ENCODE measurements around the gene PRSS35.
"Not testable (repeated sequence)": the region's sequence is repeated elsewhere in the genome, so short reads cannot be mapped to it uniquely, and the experiment has no call there.

The PRSS35 gene

GRCh38 chr6:83479389-83479788, 32.9 kb upstream of the PRSS35 start:
- H3K36me3 ChIP-seq (ENCODE audit: control insufficient read depth, insufficient read depth, low read length): no peaks in the 10 kb centered on the region
- no peaks in the 10 kb centered on the region for H3K4me1 ChIP-seq (ENCODE audit: control insufficient read depth, insufficient read depth, low read length, poor library complexity, severe bottlenecking)
- no peak overlapping the region for H3K4me3 ChIP-seq (ENCODE audit: extremely low read depth, insufficient read depth, low read length, poor library complexity, severe bottlenecking)
- WGBS, 2 experiments (ENCODE audit: insufficient coverage in 2 of 2): 67 to 75% methylated on average over 1 of the region's 1 CpG
- no peaks in the 10 kb centered on the region for H3K9me3 ChIP-seq (ENCODE audit: control insufficient read depth, low read length)
- H3K27ac ChIP-seq (ENCODE audit: low read depth, low read length, severe bottlenecking): no peak overlapping the region

DNA sequence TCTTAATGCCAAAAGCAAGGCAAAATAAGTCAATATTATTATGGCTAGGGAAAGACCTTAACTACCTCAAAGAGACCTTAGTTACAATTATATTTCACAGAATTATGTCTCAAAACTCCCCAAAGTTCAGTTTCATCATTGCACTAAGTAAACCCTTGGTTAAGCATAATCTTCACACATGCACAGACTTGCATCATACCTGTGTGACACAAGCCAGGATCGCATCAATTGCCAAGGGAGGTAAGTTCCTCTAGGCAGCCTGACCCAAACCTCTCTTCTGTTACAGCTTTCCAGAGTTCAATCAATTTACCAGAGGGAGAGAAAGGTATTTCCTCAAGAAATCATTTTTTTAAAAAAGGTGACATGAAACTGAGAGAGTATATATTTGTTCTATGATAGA, 31.9 kb upstream of the PRSS35 start:
- no peaks in the 10 kb centered on the region for H3K9me3 ChIP-seq (ENCODE audit: control insufficient read depth, low read length)
- no peak overlapping the region for H3K4me3 ChIP-seq (ENCODE audit: extremely low read depth, insufficient read depth, low read length, poor library complexity, severe bottlenecking)
- H3K36me3 ChIP-seq (ENCODE audit: control insufficient read depth, insufficient read depth, low read length): no peaks in the 10 kb centered on the region
- no peaks in the 10 kb centered on the region for H3K4me1 ChIP-seq (ENCODE audit: control insufficient read depth, insufficient read depth, low read length, poor library complexity, severe bottlenecking)
- H3K27ac ChIP-seq (ENCODE audit: low read depth, low read length, severe bottlenecking): no peak overlapping the region
- no CpG with 5 or more reads among the region's 1 CpG for WGBS, 2 experiments (ENCODE audit: insufficient coverage in 2 of 2)

DNA sequence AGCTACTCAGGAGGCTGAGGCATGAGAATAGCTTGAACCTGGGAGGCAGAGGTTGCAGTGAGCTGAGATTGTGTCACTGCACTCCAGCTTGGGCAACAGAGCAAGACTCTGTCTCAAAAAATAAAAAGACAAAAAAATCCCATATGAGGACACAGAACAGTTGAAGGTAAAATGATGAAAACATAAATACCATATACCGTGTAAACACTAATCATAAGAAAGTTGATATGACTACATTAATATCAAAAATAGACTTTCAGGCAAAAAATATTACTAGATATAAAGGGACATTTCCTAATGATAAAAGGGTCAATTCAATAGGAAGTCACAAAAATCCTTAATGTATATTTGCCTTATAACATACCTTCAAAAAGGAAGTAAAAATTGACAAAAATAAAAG, 30.4 kb upstream of the PRSS35 start:
- H3K27ac ChIP-seq (ENCODE audit: low read depth, low read length, severe bottlenecking); H3K36me3 ChIP-seq (ENCODE audit: control insufficient read depth, insufficient read depth, low read length); H3K9me3 ChIP-seq (ENCODE audit: control insufficient read depth, low read length); H3K4me1 ChIP-seq (ENCODE audit: control insufficient read depth, insufficient read depth, low read length, poor library complexity, severe bottlenecking); H3K4me3 ChIP-seq (ENCODE audit: extremely low read depth, insufficient read depth, low read length, poor library complexity, severe bottlenecking): not testable (repeated sequence)
- WGBS, 2 experiments (ENCODE audit: insufficient coverage in 2 of 2): no CpG with 5 or more reads among the region's 1 CpG

DNA sequence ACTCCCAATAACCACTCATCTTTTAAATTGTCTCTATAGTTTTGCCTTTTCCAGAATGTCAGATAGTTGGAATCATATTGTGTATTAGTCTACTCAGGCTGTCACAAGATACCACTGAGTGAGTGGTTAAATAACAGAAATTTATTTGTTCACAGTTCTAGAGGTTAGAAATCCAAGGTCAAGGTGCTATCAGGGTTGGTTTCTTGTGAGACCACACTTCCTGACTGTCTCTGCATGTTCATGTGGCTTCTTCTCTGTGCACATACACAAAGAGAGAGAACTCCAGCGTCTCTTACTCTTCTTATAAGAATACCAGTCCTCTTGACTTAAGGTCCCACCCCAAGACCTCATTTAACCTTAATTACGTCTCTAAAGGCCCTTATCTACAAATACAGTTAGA, 23.9 kb upstream of the PRSS35 start:
- Histone ChIP-seq H3K4me3 (ENCODE audit: extremely low read depth, insufficient read depth, low read length, poor library complexity, severe bottlenecking) (no peak overlapping the region), H3K4me1 (ENCODE audit: control insufficient read depth, insufficient read depth, low read length, poor library complexity, severe bottlenecking) (no peaks in the 10 kb centered on the region), H3K9me3 (ENCODE audit: control insufficient read depth, low read length) (no peaks in the 10 kb centered on the region), H3K27ac (ENCODE audit: low read depth, low read length, severe bottlenecking) (no peak overlapping the region), H3K36me3 (ENCODE audit: control insufficient read depth, insufficient read depth, low read length) (no peaks in the 10 kb centered on the region)
- no CpG with 5 or more reads among the region's 2 CpGs for WGBS, 2 experiments (ENCODE audit: insufficient coverage in 2 of 2)

DNA sequence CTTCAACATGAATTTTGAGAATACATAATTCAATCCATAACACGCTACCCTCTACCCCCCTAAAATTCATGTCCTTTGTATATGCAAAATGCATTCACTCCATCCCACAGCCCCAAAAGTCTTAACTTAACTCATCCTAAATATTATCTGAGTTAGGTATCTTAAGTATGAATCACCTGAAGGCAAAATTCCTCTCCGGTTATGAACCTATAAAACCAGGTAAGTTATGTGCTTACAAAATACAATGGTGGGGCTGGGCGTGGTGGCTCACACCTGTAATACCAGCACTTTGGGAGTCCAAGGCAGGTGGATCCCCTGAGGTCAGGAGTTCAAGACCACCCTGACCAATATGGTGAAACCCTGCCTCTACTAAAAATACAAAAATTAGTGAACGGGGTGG, 23.5 kb upstream of the PRSS35 start:
- Histone ChIP-seq H3K36me3 (ENCODE audit: control insufficient read depth, insufficient read depth, low read length) (no peaks in the 10 kb centered on the region), H3K9me3 (ENCODE audit: control insufficient read depth, low read length) (no peaks in the 10 kb centered on the region), H3K4me3 (ENCODE audit: extremely low read depth, insufficient read depth, low read length, poor library complexity, severe bottlenecking) (no peak overlapping the region), H3K27ac (ENCODE audit: low read depth, low read length, severe bottlenecking) (no peak overlapping the region), H3K4me1 (ENCODE audit: control insufficient read depth, insufficient read depth, low read length, poor library complexity, severe bottlenecking) (no peaks in the 10 kb centered on the region)
- WGBS, 2 experiments (ENCODE audit: insufficient coverage in 2 of 2): 86 to 88% methylated on average over 1 to 2 of the region's 4 CpGs

GRCh38 chr6:83490217-83490807, 22.0 kb upstream of the PRSS35 start:
- no peak overlapping the region for H3K27ac ChIP-seq (ENCODE audit: low read depth, low read length, severe bottlenecking)

DNA sequence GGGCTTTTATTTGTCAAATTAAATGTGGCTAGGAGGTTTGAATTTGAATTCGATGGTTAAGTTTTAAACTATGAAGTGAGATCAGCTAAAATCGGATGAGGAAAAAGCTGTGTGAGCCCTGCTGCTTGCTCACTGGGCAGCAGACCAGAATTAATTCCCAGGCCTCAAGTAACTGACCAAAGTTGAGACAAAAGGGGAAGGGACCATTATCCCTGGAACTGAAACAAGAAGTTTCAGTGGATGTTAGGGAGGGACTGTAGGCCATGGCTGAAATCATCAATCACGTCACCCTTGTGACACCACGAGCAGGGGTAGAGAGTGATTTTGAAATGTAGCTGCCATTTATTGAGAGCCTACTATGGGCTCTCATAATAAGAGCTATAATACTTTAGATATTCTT, 7.0 kb upstream of the PRSS35 start:
- Histone ChIP-seq H3K4me3 (ENCODE audit: extremely low read depth, insufficient read depth, low read length, poor library complexity, severe bottlenecking) (no peak overlapping the region), H3K9me3 (ENCODE audit: control insufficient read depth, low read length) (no peaks in the 10 kb centered on the region), H3K27ac (ENCODE audit: low read depth, low read length, severe bottlenecking) (no peak overlapping the region), H3K4me1 (ENCODE audit: control insufficient read depth, insufficient read depth, low read length, poor library complexity, severe bottlenecking) (no peaks in the 10 kb centered on the region), H3K36me3 (ENCODE audit: control insufficient read depth, insufficient read depth, low read length) (no peaks in the 10 kb centered on the region)
- 84 to 85% methylated on average over 2 to 3 of the region's 4 CpGs for WGBS, 2 experiments (ENCODE audit: insufficient coverage in 2 of 2)

More at GRCh38 chr6:83490217-83490807, 22.0 kb upstream of the PRSS35 start:
- Histone ChIP-seq H3K9me3 (ENCODE audit: control insufficient read depth, low read length) (no peaks in the 10 kb centered on the region), H3K4me1 (ENCODE audit: control insufficient read depth, insufficient read depth, low read length, poor library complexity, severe bottlenecking) (no peaks in the 10 kb centered on the region), H3K4me3 (ENCODE audit: extremely low read depth, insufficient read depth, low read length, poor library complexity, severe bottlenecking) (no peak overlapping the region), H3K36me3 (ENCODE audit: control insufficient read depth, insufficient read depth, low read length) (no peaks in the 10 kb centered on the region)
- WGBS, 2 experiments (ENCODE audit: insufficient coverage in 2 of 2): 100% methylated on average over 1 of the region's 2 CpGs; no CpG with 5 or more reads in 1 of the 2 experiments

DNA sequence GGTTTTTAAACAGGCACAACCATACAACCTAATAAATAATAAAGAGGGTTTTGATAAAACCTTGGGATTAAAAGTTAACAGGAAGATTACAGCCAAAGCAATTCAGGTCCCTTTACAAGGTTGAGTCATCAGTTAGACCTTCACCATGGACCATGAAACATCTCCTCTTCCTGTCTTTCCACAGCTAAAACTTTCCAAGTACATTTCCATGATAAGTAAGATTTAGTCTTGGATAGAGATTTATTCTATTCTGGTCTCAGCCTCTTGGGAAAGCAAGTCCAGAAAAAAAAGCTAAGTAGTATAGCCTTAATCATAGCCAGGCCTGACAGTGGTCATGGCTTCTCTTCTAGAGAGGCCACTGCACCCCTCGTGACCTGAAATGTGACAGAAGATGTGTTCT, 2.9 kb upstream of the PRSS35 start:
- Histone ChIP-seq H3K4me1 (ENCODE audit: control insufficient read depth, insufficient read depth, low read length, poor library complexity, severe bottlenecking) (peaks cover 5% of the 10 kb centered on the region), H3K9me3 (ENCODE audit: control insufficient read depth, low read length) (no peaks in the 10 kb centered on the region), H3K4me3 (ENCODE audit: extremely low read depth, insufficient read depth, low read length, poor library complexity, severe bottlenecking) (no peak overlapping the region), H3K36me3 (ENCODE audit: control insufficient read depth, insufficient read depth, low read length) (no peaks in the 10 kb centered on the region), H3K27ac (ENCODE audit: low read depth, low read length, severe bottlenecking) (no peak overlapping the region)
- WGBS, 2 experiments (ENCODE audit: insufficient coverage in 2 of 2): 83 to 91% methylated on average over 1 of the region's 1 CpG

DNA sequence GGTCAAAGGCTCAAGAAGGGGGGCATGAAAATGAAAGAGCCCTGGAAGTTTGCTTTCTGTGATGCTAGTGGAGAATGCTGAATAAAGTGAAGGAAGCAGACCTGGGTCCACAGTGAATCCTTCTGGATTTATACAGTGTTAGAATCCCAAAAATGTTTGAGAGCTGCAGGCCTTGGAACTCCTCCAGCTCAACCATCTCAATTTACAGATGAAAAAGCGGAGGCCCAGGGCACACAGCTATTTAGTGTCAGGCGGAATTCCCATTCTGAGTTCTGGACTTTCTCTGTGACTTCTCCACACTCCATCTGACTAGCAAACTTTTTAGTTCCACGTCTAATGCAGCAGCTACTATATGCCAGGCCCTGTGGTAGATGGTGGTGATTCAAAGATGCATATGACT, 1.5 kb upstream of the PRSS35 start:
- Histone ChIP-seq H3K36me3 (ENCODE audit: control insufficient read depth, insufficient read depth, low read length) (no peaks in the 10 kb centered on the region), H3K4me3 (ENCODE audit: extremely low read depth, insufficient read depth, low read length, poor library complexity, severe bottlenecking) (no peak overlapping the region), H3K9me3 (ENCODE audit: control insufficient read depth, low read length) (no peaks in the 10 kb centered on the region), H3K4me1 (ENCODE audit: control insufficient read depth, insufficient read depth, low read length, poor library complexity, severe bottlenecking) (peaks cover 5% of the 10 kb centered on the region), H3K27ac (ENCODE audit: low read depth, low read length, severe bottlenecking) (no peak overlapping the region)
- 90 to 100% methylated on average over 1 to 2 of the region's 3 CpGs for whole genome bisulfite sequencing, 2 experiments (ENCODE audit: insufficient coverage in 2 of 2)

DNA sequence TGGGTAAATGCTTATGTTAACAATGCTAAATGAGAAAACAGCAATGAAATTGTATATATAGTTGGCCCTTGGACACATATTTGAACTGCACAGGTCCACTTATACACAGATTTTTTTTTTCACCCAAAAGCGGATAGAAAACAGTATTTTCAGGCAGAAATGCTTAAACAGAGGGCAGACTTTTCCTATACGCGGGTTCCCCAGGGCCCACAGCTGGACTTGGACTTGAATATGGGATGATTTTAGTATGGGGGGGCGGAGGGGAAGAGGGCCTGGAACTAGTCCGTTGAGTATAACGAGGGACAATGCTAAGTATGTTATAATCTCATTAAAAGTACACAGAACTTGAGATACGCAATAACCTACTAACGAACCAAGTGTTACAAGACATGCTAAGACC, 1.1 kb upstream of the PRSS35 start:
- Histone ChIP-seq H3K4me1 (ENCODE audit: control insufficient read depth, insufficient read depth, low read length, poor library complexity, severe bottlenecking) (peaks cover 5% of the 10 kb centered on the region), H3K36me3 (ENCODE audit: control insufficient read depth, insufficient read depth, low read length) (no peaks in the 10 kb centered on the region), H3K4me3 (ENCODE audit: extremely low read depth, insufficient read depth, low read length, poor library complexity, severe bottlenecking) (no peak overlapping the region), H3K27ac (ENCODE audit: low read depth, low read length, severe bottlenecking) (no peak overlapping the region), H3K9me3 (ENCODE audit: control insufficient read depth, low read length) (no peaks in the 10 kb centered on the region)
- 69 to 100% methylated on average over 2 to 3 of the region's 8 CpGs for WGBS, 2 experiments (ENCODE audit: insufficient coverage in 2 of 2)

DNA sequence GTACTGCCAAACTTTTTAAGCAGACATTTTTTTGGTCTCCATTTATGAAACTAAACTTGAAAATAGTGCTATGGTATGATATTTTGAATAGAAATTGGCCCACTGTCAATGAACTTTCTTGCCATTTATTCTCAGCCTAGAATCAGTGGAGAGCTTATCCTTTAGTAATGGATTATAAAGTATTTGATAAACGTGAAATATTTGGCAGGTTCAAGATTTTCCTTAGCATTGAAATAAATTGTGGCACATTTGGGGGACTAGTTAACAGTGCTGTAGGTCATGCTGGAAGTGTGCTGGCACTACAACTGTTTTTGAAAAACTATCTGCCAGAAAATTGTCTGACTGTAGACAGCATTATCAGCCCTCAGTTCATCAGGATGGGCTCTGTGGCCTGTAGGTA, 2.1 kb downstream of the PRSS35 start:
- 83 to 90% methylated on average over 1 of the region's 1 CpG for WGBS, 2 experiments (ENCODE audit: insufficient coverage in 2 of 2)
- H3K4me1 ChIP-seq (ENCODE audit: control insufficient read depth, insufficient read depth, low read length, poor library complexity, severe bottlenecking): peaks cover 5% of the 10 kb centered on the region
- no peak overlapping the region for H3K4me3 ChIP-seq (ENCODE audit: extremely low read depth, insufficient read depth, low read length, poor library complexity, severe bottlenecking)
- H3K36me3 ChIP-seq (ENCODE audit: control insufficient read depth, insufficient read depth, low read length): no peaks in the 10 kb centered on the region
- no peak overlapping the region for H3K27ac ChIP-seq (ENCODE audit: low read depth, low read length, severe bottlenecking)
- H3K9me3 ChIP-seq (ENCODE audit: control insufficient read depth, low read length): no peaks in the 10 kb centered on the region
